Fibroblast of peridontal ligament (primary cell): ENCODE measurements around the gene SLC8B1.

ENCODE experiments used
- DNase-seq: peaks from one replicate; pipeline ENCODE4 v3.0.0-alpha.2; 2010; ENCODE audit errors: extremely low read depth

Gene SLC8B1

DNA sequence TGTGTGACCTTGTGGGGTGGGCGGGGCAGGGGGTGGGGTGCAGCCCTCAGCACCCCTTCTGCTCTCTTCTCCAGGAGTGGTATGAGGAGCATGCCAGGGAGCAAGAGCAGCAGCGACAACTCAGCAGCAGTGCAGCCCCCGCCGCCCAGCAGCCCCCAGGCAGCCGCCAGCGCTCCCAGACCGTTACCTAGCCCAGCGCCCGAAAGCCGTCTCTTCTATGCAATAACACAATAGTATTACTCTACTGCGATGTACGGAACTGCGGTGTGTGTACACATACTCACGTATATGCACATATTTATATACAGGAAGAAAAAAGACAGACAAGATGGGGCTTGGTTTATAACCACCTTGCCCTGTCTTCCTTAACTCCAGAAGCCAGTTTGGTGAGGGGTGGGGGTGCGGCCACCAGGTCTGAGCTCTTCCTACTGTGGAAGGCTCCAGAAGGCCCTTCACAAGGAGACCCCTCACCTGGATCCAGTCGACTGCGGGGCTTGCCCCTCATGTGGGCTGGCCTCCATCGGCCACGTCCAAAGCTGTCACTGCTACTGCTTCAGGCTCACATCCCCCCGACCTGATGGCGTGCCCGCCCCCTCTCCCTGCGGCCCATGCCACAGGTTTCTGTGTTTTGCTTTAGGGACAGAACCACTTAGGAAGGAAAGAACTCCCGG, 38.9 kb downstream of the SLC8B1 start:
- no peak for DNase-seq

GRCh38 chr12:113293100-113293499, 41.8 kb downstream of the SLC8B1 start:
- no peak for DNase-seq

- DNase-seq = no peak
Observed at GRCh38 chr12:113292547-113292946, 42.4 kb downstream of the SLC8B1 start.

GRCh38 chr12:113292091-113292490, 42.8 kb downstream of the SLC8B1 start:
- DNase-seq = peak; percentile 82

DNA sequence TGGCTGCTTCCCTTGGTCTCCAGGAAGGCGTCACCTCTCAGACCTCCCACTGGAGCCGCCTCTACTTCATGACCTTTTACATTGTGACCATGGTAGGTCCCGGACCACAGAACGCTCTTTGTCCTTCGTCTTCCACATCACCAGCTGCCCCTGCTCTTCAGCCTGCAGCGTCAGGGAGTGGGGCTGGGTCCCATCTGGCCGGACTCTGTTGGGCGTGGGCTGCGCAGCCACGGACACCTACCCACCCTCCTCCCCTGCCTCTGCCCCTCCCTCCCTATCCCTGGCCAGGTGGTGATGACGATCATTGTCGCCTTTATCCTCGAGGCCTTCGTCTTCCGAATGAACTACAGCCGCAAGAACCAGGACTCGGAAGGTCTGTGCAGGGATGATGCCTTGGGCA, 43.3 kb downstream of the SLC8B1 start:
- no peak for DNase-seq

- no peak for DNase-seq
Observed at GRCh38 chr12:113290506-113290905, 44.4 kb downstream of the SLC8B1 start.

- no peak for DNase-seq
Observed at GRCh38 chr12:113289361-113289760, 45.5 kb downstream of the SLC8B1 start.

DNA sequence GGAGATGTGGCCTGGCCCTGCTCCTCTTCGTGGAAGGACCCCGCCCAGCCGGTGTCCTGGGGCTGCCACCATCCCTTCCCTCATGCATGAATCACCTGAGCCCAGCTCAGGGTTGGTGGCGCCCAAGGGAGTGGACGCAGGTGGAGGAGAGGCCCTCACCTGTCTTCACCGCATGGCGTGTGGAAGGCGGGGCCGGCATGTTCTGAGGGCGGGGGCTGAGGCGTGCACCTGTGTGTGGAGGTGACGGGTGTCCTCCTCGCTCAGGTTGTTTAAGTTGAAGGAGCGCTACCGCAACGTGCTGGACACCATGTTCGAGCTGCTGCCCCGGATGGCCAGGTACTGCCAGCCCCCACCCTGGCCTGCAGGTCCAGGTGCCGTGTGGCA, 47.0 kb downstream of the SLC8B1 start:
- DNase-seq = no peak

- DNase-seq = no peak
Observed at GRCh38 chr12:113287146-113287898, 47.6 kb downstream of the SLC8B1 start.

GRCh38 chr12:113286712-113287111, 48.2 kb downstream of the SLC8B1 start:
- DNase-seq = no peak

DNA sequence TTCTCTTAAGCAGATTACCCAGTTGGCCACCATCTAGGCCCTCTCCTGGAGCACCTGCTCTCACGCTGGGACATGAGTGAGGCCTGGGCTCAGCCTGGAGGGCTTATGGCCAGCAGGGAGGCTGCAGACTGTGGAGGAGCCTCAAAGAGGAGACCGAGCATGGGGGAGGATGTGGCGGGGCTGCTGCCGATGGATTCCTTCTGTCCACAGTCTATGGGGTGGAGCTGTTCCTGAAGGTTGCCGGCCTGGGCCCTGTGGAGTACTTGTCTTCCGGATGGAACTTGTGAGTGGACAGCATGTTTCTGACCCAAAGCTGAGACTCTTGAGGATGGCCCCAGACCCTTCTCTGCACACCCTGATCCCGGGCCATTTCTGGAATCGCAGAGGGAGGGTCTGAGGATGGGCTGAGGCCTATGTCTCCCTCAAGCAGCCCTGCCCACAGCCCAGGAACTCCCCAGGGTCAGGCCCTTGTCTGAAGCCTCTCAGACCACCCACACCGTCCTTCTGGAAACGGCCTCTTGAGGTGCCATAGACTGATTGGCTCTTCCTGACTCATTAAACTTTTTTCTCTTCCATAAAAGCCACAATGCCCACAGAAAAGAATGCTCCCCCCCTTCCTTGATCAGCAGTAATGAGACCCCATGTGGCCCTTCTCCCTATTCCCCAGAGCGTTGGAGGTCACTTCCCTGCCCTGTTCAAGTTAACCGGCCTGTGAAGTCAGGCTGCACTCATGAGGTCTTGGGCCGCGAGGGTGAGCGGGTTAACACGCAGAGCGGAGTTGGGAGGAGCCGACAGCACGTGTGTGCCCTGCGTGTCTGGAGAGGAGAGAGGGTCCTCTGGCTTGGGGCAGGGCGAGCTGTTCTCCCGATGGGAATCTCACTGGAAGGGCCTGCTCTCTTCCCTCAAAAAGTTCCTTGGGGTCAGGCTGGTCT, 49.0 kb downstream of the SLC8B1 start:
- no peak for DNase-seq

GRCh38 chr12:113284751-113285150, 50.2 kb downstream of the SLC8B1 start:
- DNase-seq = no peak

DNA sequence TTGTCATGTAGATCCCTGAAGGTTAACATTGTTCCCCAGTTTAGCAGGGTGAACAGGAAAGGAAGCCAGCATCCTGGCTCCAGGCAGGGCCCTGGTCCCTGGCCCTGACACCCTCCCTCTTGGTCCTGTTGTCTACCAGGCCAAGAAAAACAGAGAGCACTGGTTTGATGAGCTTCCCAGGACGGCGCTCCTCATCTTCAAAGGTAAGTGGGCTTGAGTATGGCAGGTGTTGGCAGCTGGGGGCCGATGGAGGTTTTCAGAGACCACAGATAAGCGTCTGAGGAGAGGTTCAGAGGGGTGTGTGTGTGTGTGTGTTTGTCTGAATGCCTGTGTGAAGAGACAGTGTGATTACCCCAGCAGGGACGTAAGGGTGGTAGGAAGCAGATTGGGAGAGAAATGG, 56.3 kb downstream of the SLC8B1 start:
- DNase-seq = no peak

DNA sequence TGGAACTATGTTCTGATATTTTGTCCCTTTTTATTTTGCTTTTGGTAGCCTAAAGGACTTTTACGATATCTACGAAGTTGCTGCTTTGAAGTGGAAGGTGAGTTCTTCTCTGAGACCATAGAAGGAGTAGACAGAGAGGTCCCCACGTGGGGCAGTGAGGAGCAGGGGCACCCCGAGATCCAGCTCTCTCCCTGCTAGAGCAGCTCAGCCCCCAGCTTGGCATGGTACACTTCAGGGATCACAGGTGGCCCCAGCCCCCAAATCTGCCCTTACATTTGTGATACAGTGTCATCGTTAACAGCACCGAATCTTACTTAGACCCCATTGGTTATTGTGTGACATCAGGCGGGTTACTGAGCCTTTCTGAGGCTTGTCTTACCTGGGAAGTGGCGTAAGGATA, 56.8 kb downstream of the SLC8B1 start:
- DNase-seq = no peak

GRCh38 chr12:113277511-113277910, 57.4 kb downstream of the SLC8B1 start:
- DNase-seq = no peak

DNA sequence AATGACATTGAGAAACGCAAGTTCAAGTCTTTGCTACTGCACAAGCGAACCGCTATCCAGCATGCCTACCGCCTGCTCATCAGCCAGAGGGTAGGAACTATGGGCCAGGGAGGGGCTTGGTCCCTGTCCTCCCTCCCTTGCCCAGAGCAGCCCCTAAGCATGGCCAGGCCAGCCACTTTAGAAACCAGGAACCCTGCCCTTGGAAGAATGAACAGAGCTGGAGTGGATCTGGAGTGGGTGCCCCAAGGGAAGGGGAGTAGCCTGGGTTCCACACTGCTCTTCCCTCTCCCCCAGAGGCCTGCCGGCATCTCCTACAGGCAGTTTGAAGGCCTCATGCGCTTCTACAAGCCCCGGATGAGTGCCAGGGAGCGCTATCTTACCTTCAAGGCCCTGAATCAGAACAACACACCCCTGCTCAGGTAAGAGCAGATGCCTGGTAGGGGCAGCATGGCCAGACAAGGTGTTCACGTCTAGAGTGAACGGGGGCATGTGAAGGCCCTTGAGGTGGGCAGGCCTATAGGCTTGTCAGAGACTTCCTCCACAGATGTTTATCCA, 57.9 kb downstream of the SLC8B1 start:
- DNase-seq = no peak

DNA sequence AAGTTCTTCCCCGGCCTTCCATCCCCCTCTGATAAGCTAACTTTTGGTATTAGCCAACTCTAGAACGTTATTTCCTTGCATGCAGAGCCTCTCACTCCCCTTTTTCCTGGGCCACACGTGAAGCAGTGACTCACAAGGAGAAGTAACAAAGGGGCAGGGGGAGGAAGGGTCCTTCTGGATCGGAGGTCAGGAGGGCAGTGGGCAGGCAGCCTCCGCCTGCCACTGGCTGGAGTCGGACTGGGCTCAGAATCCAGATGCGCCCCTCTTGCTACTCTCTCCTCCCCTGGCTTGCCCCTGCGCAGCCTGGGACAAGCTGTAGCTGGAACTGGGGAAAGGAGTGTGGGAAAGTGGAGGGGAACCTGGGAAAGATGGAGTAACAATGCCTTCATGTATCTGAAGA, 58.6 kb downstream of the SLC8B1 start:
- DNase-seq = no peak

DNA sequence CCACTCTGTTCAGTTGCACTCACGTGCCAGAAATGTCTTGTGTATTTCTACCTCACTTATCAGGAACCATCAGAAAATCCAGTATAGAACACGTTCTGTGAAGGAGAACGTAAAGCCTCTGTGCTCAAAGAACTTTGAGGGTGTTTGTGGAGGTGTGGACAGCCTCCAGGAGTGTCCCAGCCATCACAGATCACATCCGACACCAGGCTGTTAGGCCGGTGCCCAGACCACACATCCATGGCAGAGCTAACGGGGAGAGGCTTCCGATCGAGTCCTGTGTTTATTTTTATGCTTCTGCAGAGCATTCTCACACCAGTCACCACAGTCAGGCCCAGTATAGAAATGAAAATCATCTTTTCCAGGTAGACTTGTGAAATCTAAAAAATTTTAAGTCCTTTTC, 60.1 kb downstream of the SLC8B1 start:
- DNase-seq = no peak

- peak; percentile 19 for DNase-seq
Observed at GRCh38 chr12:113273053-113273725, 61.7 kb downstream of the SLC8B1 start.

GRCh38 chr12:113271853-113272561, 62.9 kb downstream of the SLC8B1 start:
- peak; percentile 92 for DNase-seq

DNA sequence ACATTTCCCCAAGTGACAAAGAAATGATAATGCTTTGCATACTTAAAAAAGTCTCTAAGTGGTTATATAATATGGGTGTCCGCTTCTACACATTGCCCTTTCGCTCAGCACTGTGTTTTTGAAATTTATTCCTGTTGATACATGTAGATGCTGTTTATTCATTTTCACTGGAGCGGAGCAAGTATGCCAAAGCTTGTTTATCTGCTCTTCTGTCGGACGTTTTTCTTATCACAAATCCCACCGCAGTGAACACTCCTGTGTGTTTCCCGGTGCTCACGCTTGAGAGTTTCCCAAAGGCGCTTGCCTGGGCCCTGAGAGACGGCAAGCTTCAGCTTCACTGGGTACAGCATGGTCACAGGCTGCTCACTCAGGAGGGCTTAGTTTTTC, 63.5 kb downstream of the SLC8B1 start:
- no peak for DNase-seq
